MG63 (cell line): ENCODE data around the gene PVR. TPM values are rescaled to one million over a fixed set of nuclear protein-coding genes. Genes with fewer than 3 reads are reported as not detected.
"Not testable (repeated sequence)": the region's sequence is repeated elsewhere in the genome, so short reads cannot be mapped to it uniquely, and the experiment has no call there.

ENCODE experiments used
- DNase-seq: peaks from one replicate; pipeline ENCODE4 v3.0.0-alpha.2; 2020
- H3K27me3 ChIP-seq: fragments of 250-450 bp; sonication (Bioruptor Pico); 2 replicates; pipeline ENCODE4 v1.5.1; 2020; ENCODE audit warnings: mild to moderate bottlenecking, moderate library complexity
- H3K36me3 ChIP-seq: fragments of 250-450 bp; sonication (Bioruptor Pico); 2 replicates; pipeline ENCODE4 v1.5.1; 2020; ENCODE audit warnings: mild to moderate bottlenecking, moderate library complexity
- H3K4me3 ChIP-seq: fragments of 250-450 bp; sonication (Bioruptor Pico); 2 replicates; pipeline ENCODE4 v1.5.1; 2020; ENCODE audit warnings: mild to moderate bottlenecking, moderate library complexity
- H3K9me3 ChIP-seq: fragments of 250-450 bp; sonication (Bioruptor Pico); 2 replicates; pipeline ENCODE4 v1.5.1; 2020; ENCODE audit warnings: mild to moderate bottlenecking, moderate library complexity
- total RNA-seq: library from RNA; depleted of rRNA; stranded (reverse); fragments of >200 nt; shearing (Covaris generic); gene quantifications from 2 replicates; pipeline ENCODE4 v1.2.3, GENCODE V29; 2014; ENCODE audit warnings: low replicate concordance

Gene PVR
- total RNA-seq, 1 experiment from 2014 or later, result 141 TPM

DNA sequence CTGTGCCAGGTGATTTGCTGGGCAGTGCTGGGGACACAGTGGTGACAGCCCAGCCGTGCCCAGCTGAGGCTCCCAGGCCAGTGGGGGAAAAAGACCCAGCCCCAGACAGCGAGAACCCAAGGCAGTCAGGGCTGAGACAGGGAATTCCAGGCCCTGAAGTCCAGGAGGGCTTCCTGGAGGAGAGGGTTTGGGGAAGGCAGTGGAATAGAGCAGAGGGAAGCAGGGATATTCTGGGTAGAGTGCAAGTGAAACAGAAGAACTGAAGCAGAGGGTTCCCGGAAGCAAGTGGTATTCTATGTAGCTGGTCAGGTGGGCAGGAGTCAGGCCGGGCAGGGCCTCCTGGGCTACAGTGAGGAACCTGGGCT lies 53.9 kb downstream of the PVR start:
- Histone ChIP-seq H3K9me3 (no peaks in the 10 kb centered on the region), H3K4me3 (no peak overlapping the region), H3K36me3 (no peaks in the 10 kb centered on the region), H3K27me3 (no peaks in the 10 kb centered on the region)
- DNase-seq, result no peak

DNA sequence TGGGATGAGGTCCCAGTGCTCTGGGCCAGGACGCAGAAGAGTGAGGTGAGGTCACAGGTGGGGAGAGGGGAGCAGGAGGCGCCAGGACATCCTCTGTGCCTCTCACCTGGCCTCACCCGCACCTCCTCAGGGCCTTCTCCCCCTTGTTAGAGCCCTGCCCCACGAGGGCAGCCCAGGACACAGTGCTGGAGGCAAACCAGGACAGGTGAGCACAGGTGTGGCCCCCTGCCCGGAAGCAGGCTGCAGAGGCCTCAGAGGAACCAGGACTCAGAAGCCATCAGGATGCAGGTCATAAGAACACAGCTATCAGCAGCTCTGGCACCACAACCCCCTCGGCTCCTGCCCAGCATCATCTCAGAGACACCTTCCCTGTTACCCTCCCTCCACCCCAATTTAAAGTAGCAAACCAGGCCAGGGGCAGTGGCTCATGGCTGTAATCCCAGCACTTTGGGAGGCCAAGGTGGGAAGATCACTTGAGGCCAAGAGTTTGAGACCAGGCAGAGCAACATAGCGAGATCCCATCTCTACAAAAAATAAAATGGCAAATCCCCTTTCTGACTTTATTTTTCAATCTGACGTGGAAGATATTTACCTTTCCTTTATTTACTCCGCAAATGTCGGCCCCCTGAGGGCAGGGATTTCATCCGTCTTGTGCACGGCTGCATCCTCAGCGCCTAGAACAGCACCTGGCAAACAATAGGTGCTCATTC lies 54.9 kb downstream of the PVR start, which contains the start of gene CEACAM16:
CEACAM16 (plus strand) TSS at position 660 of the 710 bp plus-strand sequence. CDS start 2,306 bp downstream, outside the sequence.
- no peaks in the 10 kb centered on the region for H3K9me3 ChIP-seq
- H3K27me3 ChIP-seq, result no peaks in the 10 kb centered on the region
- DNase-seq, result no peak
- no peak within 1 kb of the TSS for H3K4me3 ChIP-seq
- H3K36me3 ChIP-seq, result no peaks in the 10 kb centered on the region

DNA sequence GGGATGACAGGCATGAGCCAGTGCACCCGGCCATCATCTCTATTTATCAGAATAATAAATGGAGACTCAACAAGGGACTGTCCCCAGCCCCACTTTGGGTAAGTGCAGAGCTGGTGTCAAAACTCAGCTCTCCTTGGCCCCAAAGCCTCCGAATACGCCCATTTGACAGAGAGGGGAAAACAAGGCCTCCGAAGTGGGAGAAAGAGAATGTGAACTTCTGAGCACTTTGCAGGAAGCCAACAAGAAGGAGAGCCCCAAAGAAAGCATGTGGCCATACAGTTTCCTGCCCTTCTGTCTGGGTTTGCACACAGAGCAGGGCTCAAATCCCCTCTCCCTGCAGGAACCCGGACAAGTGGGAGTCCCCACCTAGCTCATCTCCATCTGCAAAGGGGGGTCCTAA lies 56.8 kb downstream of the PVR start:
- Histone ChIP-seq H3K9me3 (no peaks in the 10 kb centered on the region), H3K36me3 (no peaks in the 10 kb centered on the region), H3K4me3 (no peak overlapping the region), H3K27me3 (no peaks in the 10 kb centered on the region)
- DNase-seq, result no peak

DNA sequence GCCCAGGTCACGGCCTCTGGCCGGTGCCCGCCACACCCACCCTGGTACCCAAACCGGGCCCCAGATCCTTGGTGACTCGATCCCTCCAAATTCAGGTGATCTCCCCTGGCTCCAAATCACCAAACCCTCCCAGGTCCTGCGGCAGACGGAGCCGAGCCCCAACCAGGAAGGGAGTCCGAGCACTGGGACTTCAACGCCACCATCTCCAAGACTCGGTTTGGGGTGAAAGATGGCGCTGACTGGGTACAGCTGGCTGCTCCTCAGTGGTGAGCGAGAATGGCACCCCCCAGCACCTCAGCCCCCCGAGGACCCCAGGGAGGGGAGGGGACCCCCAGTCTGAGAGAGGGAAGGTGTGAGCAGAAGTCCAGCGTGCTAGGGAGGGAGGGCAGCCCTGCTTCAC lies 57.5 kb downstream of the PVR start:
- no peak for DNase-seq
- no peak overlapping the region for H3K4me3 ChIP-seq
- no peaks in the 10 kb centered on the region for H3K27me3 ChIP-seq

DNA sequence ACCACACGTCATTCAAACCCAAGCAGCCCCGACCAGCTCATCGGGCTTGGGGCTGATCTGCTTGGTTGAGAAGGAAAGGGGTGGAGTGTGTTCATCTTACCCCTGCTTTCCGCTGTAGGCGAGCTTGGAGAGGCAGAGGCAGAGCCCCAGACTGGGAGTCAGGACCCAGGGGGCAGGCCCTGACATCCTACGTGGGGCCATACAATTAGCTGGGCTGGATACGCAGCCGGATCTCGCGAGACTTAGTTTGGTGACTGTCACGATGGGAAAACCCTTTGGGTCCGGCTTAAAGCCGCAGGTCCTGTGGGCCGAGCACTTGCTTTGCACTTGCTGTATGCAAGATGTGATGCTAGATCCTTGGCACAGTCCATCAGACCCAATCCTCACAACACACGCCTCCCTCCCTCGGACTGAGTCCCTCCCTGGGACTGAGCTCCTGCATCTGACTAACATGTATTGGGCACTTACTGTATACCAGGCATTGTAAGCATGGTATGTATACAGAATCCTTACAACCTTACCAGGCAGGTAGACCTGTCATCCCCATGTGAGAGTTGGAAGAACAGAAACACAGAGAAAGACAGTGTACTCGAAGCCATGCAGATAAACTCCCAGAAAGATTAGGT lies 59.0 kb downstream of the PVR start:
- Histone ChIP-seq H3K9me3 (no peaks in the 10 kb centered on the region), H3K36me3 (no peaks in the 10 kb centered on the region), H3K4me3 (no peak overlapping the region), H3K27me3 (no peaks in the 10 kb centered on the region)
- DNase-seq, result no peak

More for the DNA sequence above, 57.5 kb downstream of the PVR start:
- Histone ChIP-seq H3K36me3 (no peaks in the 10 kb centered on the region), H3K9me3 (no peaks in the 10 kb centered on the region)

DNA sequence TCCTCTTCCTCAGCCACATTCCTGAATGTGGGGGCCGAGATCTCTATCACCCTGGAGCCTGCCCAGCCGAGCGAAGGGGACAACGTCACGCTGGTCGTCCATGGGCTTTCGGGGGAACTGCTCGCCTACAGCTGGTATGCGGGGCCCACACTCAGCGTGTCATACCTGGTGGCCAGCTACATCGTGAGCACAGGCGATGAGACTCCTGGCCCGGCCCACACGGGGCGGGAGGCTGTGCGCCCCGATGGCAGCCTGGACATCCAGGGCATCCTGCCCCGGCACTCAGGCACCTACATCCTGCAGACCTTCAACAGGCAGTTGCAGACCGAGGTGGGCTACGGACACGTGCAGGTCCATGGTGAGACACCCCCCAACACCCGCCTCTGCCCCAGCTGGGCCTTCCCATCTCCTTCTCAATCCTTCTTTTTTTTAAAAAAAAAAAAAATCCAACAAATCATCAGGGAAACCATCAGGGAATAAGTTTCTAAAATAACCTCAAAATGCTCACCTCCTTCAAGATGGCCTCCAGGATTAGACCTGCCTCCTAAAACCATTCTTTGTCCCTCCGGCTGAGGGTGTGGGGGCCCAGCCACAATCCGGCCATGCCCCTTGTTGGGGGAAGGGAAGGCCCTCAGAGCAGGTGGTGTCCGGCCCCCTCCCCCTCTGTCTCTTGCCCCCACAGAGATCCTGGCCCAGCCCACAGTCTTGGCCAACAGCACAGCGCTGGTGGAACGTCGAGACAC lies 59.8 kb downstream of the PVR start:
- Histone ChIP-seq H3K9me3 (no peaks in the 10 kb centered on the region), H3K27me3 (no peaks in the 10 kb centered on the region)
- DNase-seq, result no peak

DNA sequence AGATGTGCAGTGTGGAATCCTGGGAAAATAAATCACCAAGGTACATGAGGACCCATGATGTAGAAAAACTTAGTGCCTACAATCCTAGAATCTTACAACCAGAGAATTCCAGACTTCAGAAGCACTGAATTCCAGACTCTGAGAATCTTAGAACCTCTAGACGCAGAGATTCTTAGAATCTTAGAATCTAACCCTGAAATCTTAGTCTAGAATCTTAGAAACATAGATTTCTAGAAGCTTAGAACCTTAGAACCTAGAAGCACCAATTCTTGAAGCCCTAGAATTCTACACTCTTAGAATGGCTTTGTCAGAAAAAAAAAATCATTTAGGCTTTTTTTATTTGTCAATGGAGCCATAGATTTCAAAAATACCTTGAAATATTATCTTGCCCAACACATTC lies 61.3 kb downstream of the PVR start:
- no peak for DNase-seq
- H3K9me3 ChIP-seq, result no peaks in the 10 kb centered on the region
- no peaks in the 10 kb centered on the region for H3K36me3 ChIP-seq
- no peaks in the 10 kb centered on the region for H3K27me3 ChIP-seq
- H3K4me3 ChIP-seq, result no peak overlapping the region

More for the DNA sequence above, 59.8 kb downstream of the PVR start:
- Histone ChIP-seq H3K36me3 (no peaks in the 10 kb centered on the region), H3K4me3 (no peak overlapping the region)

DNA sequence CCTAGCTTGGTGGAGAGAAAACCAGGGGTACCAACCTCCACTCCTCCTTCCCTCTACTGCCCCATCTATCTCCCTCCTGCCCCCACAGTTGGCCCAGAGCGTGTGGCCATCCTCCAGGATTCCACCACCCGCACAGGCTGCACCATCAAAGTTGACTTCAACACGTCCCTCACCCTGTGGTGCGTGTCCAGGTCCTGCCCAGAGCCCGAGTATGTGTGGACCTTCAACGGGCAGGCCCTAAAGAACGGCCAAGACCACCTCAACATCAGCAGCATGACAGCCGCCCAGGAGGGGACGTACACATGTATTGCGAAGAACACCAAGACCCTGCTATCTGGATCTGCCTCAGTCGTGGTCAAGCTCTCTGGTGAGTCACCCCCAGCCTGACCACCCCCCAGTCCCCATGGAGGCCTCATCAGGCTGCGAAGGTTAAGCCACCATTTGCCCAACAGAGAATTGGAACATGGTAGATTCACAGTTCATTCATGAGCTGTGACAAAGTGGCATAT lies 61.8 kb downstream of the PVR start:
- no peak for DNase-seq

DNA sequence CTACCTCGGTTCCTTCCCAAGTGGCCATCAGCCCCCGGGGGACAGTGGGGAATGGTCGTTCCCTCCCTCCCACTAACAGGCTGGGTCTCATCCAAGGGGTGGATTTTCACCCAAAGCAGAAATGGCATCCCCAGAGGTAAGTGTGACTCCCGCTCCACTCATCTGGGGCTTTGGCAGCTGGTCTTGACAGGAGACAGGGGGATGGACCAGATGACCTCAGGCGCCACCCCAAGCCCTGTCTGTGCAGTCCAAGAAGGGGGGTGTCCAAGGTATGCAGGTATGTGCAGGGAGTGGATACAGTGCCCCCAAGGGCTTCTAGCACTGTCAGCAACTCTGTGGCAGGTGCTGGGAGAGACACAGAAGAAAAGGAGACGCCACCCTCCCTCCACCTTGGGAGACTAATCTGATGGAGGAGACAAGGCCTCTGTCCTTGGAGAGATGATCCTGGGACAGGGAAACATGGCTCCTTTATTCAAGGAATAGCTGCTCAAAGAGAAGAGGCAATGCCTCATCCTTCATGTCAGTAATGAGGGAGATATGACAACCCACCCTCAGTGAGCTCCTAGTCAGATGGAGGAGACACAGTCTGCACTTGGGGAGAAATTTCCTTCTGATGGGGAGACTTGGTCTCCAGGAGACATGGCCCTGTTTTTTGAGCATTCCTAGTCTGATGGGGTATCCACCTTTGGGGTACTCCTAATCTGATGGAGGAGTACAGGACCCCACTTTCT lies 63.0 kb downstream of the PVR start:
- H3K27me3 ChIP-seq, result no peaks in the 10 kb centered on the region
- DNase-seq, result no peak
- H3K9me3 ChIP-seq, result no peaks in the 10 kb centered on the region
- no peak overlapping the region for H3K4me3 ChIP-seq
- H3K36me3 ChIP-seq, result no peaks in the 10 kb centered on the region

More for the DNA sequence above, 61.8 kb downstream of the PVR start:
- no peaks in the 10 kb centered on the region for H3K9me3 ChIP-seq
- H3K27me3 ChIP-seq, result no peaks in the 10 kb centered on the region
- no peaks in the 10 kb centered on the region for H3K36me3 ChIP-seq
- H3K4me3 ChIP-seq, result no peak overlapping the region

DNA sequence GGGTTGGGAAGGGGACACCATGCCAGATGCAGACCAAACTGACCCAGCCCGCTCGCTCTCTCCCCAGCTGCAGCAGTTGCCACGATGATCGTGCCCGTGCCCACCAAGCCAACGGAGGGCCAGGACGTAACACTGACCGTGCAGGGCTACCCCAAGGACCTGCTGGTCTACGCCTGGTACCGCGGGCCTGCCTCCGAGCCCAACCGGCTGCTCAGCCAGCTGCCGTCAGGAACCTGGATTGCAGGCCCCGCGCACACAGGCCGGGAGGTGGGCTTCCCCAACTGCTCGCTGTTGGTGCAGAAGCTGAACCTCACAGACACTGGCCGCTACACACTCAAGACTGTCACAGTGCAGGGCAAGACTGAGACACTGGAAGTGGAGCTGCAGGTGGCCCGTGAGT lies 64.1 kb downstream of the PVR start:
- DNase-seq, result no peak

DNA sequence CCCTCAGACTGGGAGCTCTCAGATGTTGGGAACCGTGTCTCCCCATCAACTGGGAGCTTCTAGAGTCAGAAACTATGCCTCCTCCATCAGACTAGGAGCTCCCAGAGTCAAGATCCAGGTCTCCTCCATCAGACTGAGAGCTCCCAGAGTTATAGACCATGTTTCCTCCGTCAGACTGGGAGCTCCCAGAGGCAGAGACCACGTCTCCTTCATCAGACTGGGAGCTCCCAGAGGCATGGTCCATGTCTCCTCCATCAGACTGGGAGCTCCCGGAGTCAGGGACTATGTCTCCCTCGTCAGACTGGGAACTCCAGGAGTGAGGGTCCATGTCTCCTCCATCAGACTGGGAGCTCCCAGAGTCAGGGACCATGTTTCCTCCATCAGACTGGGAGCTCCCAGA lies 65.2 kb downstream of the PVR start:
- H3K4me3 ChIP-seq, result no peak overlapping the region
- no peaks in the 10 kb centered on the region for H3K9me3 ChIP-seq
- H3K27me3 ChIP-seq, result no peaks in the 10 kb centered on the region
- no peak for DNase-seq
- H3K36me3 ChIP-seq, result no peaks in the 10 kb centered on the region

More for the DNA sequence above, 64.1 kb downstream of the PVR start:
- Histone ChIP-seq H3K36me3 (no peaks in the 10 kb centered on the region), H3K27me3 (no peaks in the 10 kb centered on the region), H3K9me3 (no peaks in the 10 kb centered on the region), H3K4me3 (no peak overlapping the region)

DNA sequence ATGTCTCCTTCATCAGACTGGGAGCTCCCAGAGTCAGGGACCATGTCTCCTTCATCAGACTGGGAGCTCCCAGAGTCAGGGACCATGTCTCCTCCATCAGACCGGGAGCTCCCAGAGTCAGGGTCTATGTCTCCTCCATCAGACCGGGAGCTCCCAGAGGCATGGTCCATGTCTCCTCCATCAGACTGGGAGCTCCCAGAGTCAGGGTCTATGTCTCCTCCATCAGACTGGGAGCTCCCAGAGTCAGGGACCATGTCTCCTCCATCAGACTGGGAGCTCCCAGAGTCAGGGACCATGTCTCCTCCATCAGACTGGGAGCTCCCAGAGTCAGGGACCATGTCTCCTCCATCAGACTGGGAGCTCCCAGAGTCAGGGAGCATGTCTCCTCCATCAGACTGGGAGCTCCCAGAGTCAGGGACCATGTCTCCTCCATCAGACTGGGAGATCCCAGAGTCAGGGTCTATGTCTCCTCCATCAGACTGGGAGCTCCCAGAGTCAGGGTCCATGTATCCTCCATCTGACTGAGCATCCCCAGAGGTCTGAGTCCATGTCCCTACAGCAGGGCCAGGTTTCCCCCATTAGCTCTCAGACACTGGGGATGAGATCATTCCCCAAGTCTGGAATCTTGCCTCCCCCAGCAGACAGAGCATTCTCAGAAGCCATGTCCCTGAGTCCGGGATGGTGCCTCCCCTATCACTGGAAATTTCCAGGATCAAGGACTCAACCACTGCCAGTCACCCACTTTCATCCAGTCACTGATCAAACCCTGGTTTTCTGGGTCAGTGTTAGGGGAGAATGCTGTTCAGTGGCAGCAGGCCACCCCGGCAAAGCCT lies 65.9 kb downstream of the PVR start:
- H3K4me3 ChIP-seq, DNase-seq, H3K36me3 ChIP-seq, H3K9me3 ChIP-seq, H3K27me3 ChIP-seq: not testable (repeated sequence)

DNA sequence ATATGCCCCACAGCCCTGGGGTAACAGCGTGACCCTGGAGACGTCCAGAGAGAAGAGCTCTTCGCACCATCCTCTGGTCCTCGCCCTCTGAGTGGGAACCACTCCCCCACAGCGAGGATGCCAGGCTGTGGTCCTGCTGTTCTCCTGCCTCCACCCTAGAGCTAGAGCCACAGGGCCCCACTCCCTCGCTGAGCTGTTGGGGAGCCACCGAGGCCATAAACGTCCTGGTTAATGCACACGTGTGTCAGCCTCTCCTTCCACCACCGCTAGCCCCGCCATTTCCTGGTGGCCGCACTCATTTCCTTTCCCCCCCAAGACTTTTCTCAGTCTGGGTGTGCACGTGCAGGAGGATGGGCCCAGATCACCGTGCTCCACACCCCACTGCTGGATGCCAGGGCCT lies 66.8 kb downstream of the PVR start:
- no peaks in the 10 kb centered on the region for H3K27me3 ChIP-seq
- H3K9me3 ChIP-seq, result 0 out of 2 replicates have a peak, but pooled peaks cover 2% of the 10 kb centered on the region

DNA sequence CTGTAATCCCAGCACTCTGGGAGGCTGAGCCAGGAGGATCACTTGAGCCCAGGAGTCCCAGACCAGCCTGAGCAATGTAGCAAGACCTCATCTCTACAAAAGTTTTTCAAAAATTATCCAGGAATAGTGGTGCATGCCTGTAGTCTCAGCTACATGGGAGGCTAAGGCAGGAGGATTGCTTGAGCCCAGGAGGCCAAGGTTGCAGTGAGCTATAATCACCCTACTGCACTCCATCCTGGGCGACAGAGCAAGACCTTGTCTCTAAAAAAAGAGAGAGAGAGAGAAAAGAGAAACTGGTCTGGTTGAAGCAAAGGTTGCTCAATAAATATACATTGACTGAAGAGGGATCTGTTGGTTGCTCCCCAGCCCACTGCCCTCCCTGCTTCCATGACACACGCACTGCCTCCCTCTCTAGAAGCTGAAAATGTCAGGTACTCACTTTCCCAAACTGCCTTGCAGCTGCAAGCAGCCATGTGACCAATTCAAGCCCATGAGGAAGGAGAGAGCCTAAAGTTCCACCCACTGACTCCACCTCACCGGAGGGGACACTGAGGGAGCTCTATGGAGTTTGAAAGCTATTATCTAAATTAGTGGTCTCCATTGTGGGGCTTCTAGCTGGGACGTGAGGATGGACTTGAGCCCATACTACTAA lies 69.3 kb downstream of the PVR start:
- Histone ChIP-seq H3K36me3 (no peaks in the 10 kb centered on the region), H3K4me3 (no peak overlapping the region), H3K27me3 (no peaks in the 10 kb centered on the region), H3K9me3 (0 out of 2 replicates have a peak, but pooled peaks cover 6% of the 10 kb centered on the region)
- no peak for DNase-seq

More for the DNA sequence above, 66.8 kb downstream of the PVR start:
- H3K36me3 ChIP-seq, result no peaks in the 10 kb centered on the region
- no peak overlapping the region for H3K4me3 ChIP-seq
- no peak for DNase-seq
